Measurements from ENCODE around the gene GPC6. TPM values are rescaled to one million over a fixed set of nuclear protein-coding genes. Genes with fewer than 3 reads are reported as not detected.

The GPC6 gene
- total RNA-seq, 1 donor from 2014 or later: 63.0 TPM

DNA sequence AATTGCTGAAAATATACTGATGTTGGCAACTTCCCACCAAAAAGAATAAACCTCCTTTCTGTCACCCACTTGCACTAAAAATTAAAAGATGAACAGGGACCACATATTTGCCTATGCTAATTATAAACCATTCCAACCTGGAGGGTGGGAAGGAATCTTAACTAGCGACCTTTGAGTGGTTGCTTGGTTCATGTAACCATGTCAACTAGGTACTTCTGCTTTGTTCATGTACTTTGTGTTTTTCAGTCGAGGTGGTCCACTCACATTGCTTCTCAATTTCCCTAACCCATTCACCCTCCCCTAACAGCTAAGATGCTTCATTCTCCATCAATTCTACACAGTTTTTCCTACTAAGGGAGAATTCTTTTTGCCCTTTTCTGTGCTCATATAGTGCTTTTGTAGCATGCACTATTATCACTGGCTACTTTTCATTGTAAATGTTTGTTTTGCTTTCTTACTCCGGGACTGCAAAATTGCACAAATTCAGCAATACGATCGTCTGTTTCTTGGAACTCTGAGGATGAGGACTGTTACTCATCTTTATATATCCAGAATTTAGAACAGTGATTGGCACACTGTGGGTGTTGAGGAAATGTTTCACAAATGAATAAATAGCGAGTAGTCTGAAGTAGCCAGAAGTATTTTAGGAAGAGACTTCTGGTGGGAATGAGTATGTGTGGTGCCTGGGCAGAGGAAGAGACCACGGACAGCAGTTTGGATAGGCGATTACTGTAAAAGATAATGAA, 187.5 kb downstream of the GPC6 start:
- no peak overlapping the region for H2AFZ ChIP-seq (ENCODE audit: low read depth, low read length)
- H3K9me3 ChIP-seq (ENCODE audit: insufficient read depth, low read depth, low read length): no peaks in the 10 kb centered on the region
- peak; percentile 60 for DNase-seq (ENCODE audit: low read depth)
- H3K27ac Mint-ChIP-seq (ENCODE audit: unreplicated experiment): no peak overlapping the region
- peaks cover 22% of the 10 kb centered on the region for H3K4me1 ChIP-seq (ENCODE audit: insufficient read depth, low read length)
- H3K4me3 ChIP-seq (ENCODE audit: insufficient read depth, low read depth, low read length): peak overlapping the region; percentile 5
- peaks cover 11% of the 10 kb centered on the region for H3K79me2 ChIP-seq (ENCODE audit: insufficient read depth, low read length)
- peaks cover 14% of the 10 kb centered on the region for H4K20me1 ChIP-seq (ENCODE audit: insufficient read depth, low read length)
- H3K9me3 Mint-ChIP-seq (ENCODE audit: unreplicated experiment): no peaks in the 10 kb centered on the region
- H3K4me1 Mint-ChIP-seq (ENCODE audit: low read depth, unreplicated experiment): peaks cover 21% of the 10 kb centered on the region
- H3K36me3 ChIP-seq (ENCODE audit: insufficient read depth, low read length): no peaks in the 10 kb centered on the region
- peak overlapping the region; percentile 63 for H3K4me2 ChIP-seq (ENCODE audit: low read length)
- H3K27me3 ChIP-seq (ENCODE audit: insufficient read depth, low read length): no peaks in the 10 kb centered on the region
- no peaks in the 10 kb centered on the region for H3K36me3 Mint-ChIP-seq (ENCODE audit: low read depth, unreplicated experiment)
- H3K9ac ChIP-seq (ENCODE audit: low read length): no peak overlapping the region
- no peak for TF ChIP-seq EZH2 (IDR thresholded peaks at IDR 0.05; ENCODE audit: insufficient read depth, low read length)
- TF ChIP-seq, protein P1, sequence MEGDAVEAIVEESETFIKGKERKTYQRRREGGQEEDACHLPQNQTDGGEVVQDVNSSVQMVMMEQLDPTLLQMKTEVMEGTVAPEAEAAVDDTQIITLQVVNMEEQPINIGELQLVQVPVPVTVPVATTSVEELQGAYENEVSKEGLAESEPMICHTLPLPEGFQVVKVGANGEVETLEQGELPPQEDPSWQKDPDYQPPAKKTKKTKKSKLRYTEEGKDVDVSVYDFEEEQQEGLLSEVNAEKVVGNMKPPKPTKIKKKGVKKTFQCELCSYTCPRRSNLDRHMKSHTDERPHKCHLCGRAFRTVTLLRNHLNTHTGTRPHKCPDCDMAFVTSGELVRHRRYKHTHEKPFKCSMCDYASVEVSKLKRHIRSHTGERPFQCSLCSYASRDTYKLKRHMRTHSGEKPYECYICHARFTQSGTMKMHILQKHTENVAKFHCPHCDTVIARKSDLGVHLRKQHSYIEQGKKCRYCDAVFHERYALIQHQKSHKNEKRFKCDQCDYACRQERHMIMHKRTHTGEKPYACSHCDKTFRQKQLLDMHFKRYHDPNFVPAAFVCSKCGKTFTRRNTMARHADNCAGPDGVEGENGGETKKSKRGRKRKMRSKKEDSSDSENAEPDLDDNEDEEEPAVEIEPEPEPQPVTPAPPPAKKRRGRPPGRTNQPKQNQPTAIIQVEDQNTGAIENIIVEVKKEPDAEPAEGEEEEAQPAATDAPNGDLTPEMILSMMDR (IDR thresholded peaks at IDR 0.05; ENCODE audit: insufficient read depth, low read depth, low read length): no peak
- H3K4me3 Mint-ChIP-seq (ENCODE audit: unreplicated experiment): no peak overlapping the region
- no peak overlapping the region for H3K27ac ChIP-seq (ENCODE audit: low read depth, low read length)
- no peaks in the 10 kb centered on the region for H3K27me3 Mint-ChIP-seq (ENCODE audit: low read depth, unreplicated experiment)
- FAIRE-seq: no peak

DNA sequence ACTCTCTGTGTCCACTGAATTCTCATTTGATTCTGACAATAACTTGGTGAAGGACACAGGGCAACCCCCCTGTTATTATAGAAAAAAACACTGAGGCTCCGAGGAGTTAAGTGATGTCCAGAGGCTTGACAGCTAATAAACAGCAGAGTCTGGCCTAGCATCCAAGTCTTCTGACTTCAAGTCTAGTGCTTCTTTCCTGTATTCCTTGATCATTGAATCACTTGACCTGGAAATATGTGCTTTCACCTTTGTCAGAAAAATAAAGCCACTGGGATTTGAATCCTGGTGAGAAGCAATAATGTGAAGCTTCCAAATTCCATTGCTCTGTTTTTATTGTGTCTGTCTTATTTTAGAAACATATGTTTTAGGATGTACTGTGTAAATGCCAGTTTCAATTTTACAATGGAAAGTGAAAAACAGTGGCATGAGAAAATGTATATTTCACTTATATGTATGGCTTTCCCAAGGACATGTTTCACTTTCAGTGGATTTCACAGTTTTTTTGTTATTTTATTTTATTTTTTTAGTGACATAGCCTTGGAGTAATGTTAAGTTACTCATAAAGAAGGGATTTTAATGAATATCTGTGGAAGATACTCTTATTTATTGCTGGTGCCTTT, 190.2 kb downstream of the GPC6 start:
- Mint-ChIP-seq H3K4me3 (ENCODE audit: unreplicated experiment) (no peak overlapping the region), H3K27ac (ENCODE audit: unreplicated experiment) (no peak overlapping the region), H3K4me1 (ENCODE audit: low read depth, unreplicated experiment) (peaks cover 26% of the 10 kb centered on the region), H3K9me3 (ENCODE audit: unreplicated experiment) (no peaks in the 10 kb centered on the region), H3K27me3 (ENCODE audit: low read depth, unreplicated experiment) (no peaks in the 10 kb centered on the region), H3K36me3 (ENCODE audit: low read depth, unreplicated experiment) (no peaks in the 10 kb centered on the region)
- TF ChIP-seq, protein P1 (IDR thresholded peaks at IDR 0.05; ENCODE audit: insufficient read depth, low read depth, low read length): no peak
- no peak for TF ChIP-seq EZH2 (IDR thresholded peaks at IDR 0.05; ENCODE audit: insufficient read depth, low read length)
- Histone ChIP-seq H3K4me1 (ENCODE audit: insufficient read depth, low read length) (peaks cover 22% of the 10 kb centered on the region), H3K27ac (ENCODE audit: low read depth, low read length) (peak overlapping the region; percentile 5), H3K9me3 (ENCODE audit: insufficient read depth, low read depth, low read length) (no peaks in the 10 kb centered on the region), H3K27me3 (ENCODE audit: insufficient read depth, low read length) (no peaks in the 10 kb centered on the region), H3K4me3 (ENCODE audit: insufficient read depth, low read depth, low read length) (no peak overlapping the region), H3K79me2 (ENCODE audit: insufficient read depth, low read length) (peaks cover 11% of the 10 kb centered on the region), H2AFZ (ENCODE audit: low read depth, low read length) (no peak overlapping the region), H3K36me3 (ENCODE audit: insufficient read depth, low read length) (no peaks in the 10 kb centered on the region), H3K9ac (ENCODE audit: low read length) (no peak overlapping the region), H3K4me2 (ENCODE audit: low read length) (peak overlapping the region; percentile 64), H4K20me1 (ENCODE audit: insufficient read depth, low read length) (peaks cover 14% of the 10 kb centered on the region)
- FAIRE-seq (no peak), DNase-seq (ENCODE audit: low read depth) (peak; percentile 27)

DNA sequence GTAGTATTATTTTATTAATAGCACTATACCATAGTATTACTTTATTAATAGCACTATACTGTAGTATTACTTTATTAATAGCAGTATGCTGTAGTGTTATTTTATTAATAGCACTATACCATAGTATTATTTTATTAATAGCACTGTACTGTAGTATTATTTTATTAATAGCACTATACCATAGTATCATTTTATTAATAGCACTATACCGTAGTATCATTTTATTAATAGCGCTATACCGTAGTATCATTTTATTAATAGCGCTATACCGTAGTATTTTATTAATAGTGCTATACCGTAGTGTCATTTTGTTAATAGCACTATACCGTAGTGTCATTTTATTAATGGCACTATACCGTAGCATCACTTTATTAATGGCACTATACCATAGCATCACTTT, 191.8 kb downstream of the GPC6 start:
- FAIRE-seq (peak; percentile 72), DNase-seq (ENCODE audit: low read depth) (no peak)
- no peak overlapping the region for H3K4me3 Mint-ChIP-seq (ENCODE audit: unreplicated experiment)
- H3K9me3 Mint-ChIP-seq (ENCODE audit: unreplicated experiment): no peaks in the 10 kb centered on the region
- H3K27ac Mint-ChIP-seq (ENCODE audit: unreplicated experiment): no peak overlapping the region
- Histone ChIP-seq H3K4me2 (ENCODE audit: low read length) (no peak overlapping the region), H3K4me1 (ENCODE audit: insufficient read depth, low read length) (peaks cover 22% of the 10 kb centered on the region), H3K9me3 (ENCODE audit: insufficient read depth, low read depth, low read length) (no peaks in the 10 kb centered on the region), H3K27me3 (ENCODE audit: insufficient read depth, low read length) (no peaks in the 10 kb centered on the region), H2AFZ (ENCODE audit: low read depth, low read length) (no peak overlapping the region), H3K9ac (ENCODE audit: low read length) (no peak overlapping the region), H4K20me1 (ENCODE audit: insufficient read depth, low read length) (peaks cover 14% of the 10 kb centered on the region), H3K36me3 (ENCODE audit: insufficient read depth, low read length) (no peaks in the 10 kb centered on the region), H3K79me2 (ENCODE audit: insufficient read depth, low read length) (peaks cover 11% of the 10 kb centered on the region), H3K4me3 (ENCODE audit: insufficient read depth, low read depth, low read length) (no peak overlapping the region), H3K27ac (ENCODE audit: low read depth, low read length) (no peak overlapping the region)
- no peaks in the 10 kb centered on the region for H3K27me3 Mint-ChIP-seq (ENCODE audit: low read depth, unreplicated experiment)
- H3K36me3 Mint-ChIP-seq (ENCODE audit: low read depth, unreplicated experiment): no peaks in the 10 kb centered on the region
- H3K4me1 Mint-ChIP-seq (ENCODE audit: low read depth, unreplicated experiment): peaks cover 26% of the 10 kb centered on the region
- TF ChIP-seq EZH2 (IDR thresholded peaks at IDR 0.05; ENCODE audit: insufficient read depth, low read length): no peak
- TF ChIP-seq, protein P1 (IDR thresholded peaks at IDR 0.05; ENCODE audit: insufficient read depth, low read depth, low read length): no peak

Measured in astrocyte (in vitro differentiated cells and primary cell).